H1 (cell line): ENCODE results near the gene COL26A1. TPM values are rescaled to one million over a fixed set of nuclear protein-coding genes. Genes with fewer than 3 reads are reported as not detected.

Experiments
- CTCF ChIA-PET: fragments of 300-600 bp; sonication (Branson Sonifier 250); formaldehyde crosslinking; loops from one replicate; lab custom pipeline; 2021; ENCODE audit not compliant: partially characterized antibody; lab: Charles Lee
- POLR2A ChIA-PET: fragments of 300-600 bp; sonication (Branson Sonifier 250); formaldehyde crosslinking; loops from one replicate; lab custom pipeline; 2021; ENCODE audit warnings: inconsistent platforms; ENCODE audit not compliant: partially characterized antibody; lab: Charles Lee
- DNase-seq, 2 experiments: peaks; one replicate each; pipeline versions ENCODE4 v3.0.0 to v3.0.0-alpha.2; 2010 to 2022; ENCODE audit warnings: low spot score in 2 of 2, low read depth in 1 of 2, mixed read lengths in 1 of 2
- FAIRE-seq: peaks from 2 replicates; lab custom pipeline; 2011; peaks lifted over from hg19 to GRCh38; lab: Jason Lieb, UNC
- H2AFZ ChIP-seq: 2 replicates; pipeline ENCODE4 v1.8.1; 2012; ENCODE audit warnings: low read length, inconsistent platforms
- H2AK5ac ChIP-seq: 2 replicates; pipeline ENCODE4 v1.6.1; 2013; ENCODE audit warnings: low read depth, low read length
- H2BK120ac ChIP-seq: replicated peaks from 2 replicates; pipeline ENCODE3; 2013; ENCODE audit warnings: low read depth, low read length, inconsistent platforms
- H2BK12ac ChIP-seq: 2 replicates; pipeline ENCODE4 v1.6.1; 2013; ENCODE audit warnings: low read depth, low read length
- H2BK15ac ChIP-seq: 2 replicates; pipeline ENCODE4 v1.6.1; 2013; ENCODE audit warnings: low read length
- H2BK20ac ChIP-seq: 2 replicates; pipeline ENCODE4 v1.6.1; 2013; ENCODE audit warnings: low read length
- H2BK5ac ChIP-seq: 2 replicates; pipeline ENCODE4 v1.6.1; 2013; ENCODE audit warnings: low read depth, low read length
- H3K14ac ChIP-seq: 2 replicates; pipeline ENCODE4 v1.6.1; 2013; ENCODE audit warnings: inconsistent platforms; ENCODE audit not compliant: insufficient read length
- H3K18ac ChIP-seq: 2 replicates; pipeline ENCODE4 v1.6.1; 2013; ENCODE audit warnings: low read length; ENCODE audit errors: extremely low read depth
- H3K23ac ChIP-seq: 2 replicates; pipeline ENCODE4 v1.6.1; 2013; ENCODE audit warnings: inconsistent platforms; ENCODE audit not compliant: insufficient read length
- H3K23me2 ChIP-seq: 2 replicates; pipeline ENCODE4 v1.6.1; 2013; ENCODE audit warnings: low read depth, low read length
- H3K27ac ChIP-seq: 2 replicates; pipeline ENCODE4 v1.6.1; 2011; ENCODE audit warnings: low read depth, low read length, inconsistent platforms
- H3K27me3 ChIP-seq, 4 experiments: replicated peaks in 1 of 4; 1 replicate in 1 of 4; 2 replicates in 3 of 4; pipeline versions ENCODE4 v1.6.1 to v1.8.1; 2011 to 2013; ENCODE audit warnings: low read length in 3 of 4, mild to moderate bottlenecking in 3 of 4, inconsistent platforms in 2 of 4, mixed read lengths in 2 of 4, moderate library complexity in 1 of 4; ENCODE audit not compliant: control insufficient read depth in 3 of 4, insufficient read depth in 3 of 4; ENCODE audit errors: extremely low read depth in 1 of 4
- H3K36me3 ChIP-seq, 4 experiments: 2 replicates each; pipeline versions ENCODE4 v1.6.1 to v1.8.1; 2011 to 2013; ENCODE audit warnings: mild to moderate bottlenecking in 4 of 4, low read length in 3 of 4, moderate library complexity in 2 of 4, control low read depth in 1 of 4, inconsistent platforms in 1 of 4; ENCODE audit not compliant: insufficient read depth in 4 of 4, control insufficient read depth in 2 of 4
- H3K4ac ChIP-seq: replicated peaks from 2 replicates; pipeline ENCODE3; 2013; ENCODE audit warnings: low read length, low read depth, mixed read lengths, inconsistent platforms; ENCODE audit not compliant: insufficient read length
- H3K4me1 ChIP-seq, 4 experiments: replicated peaks in 1 of 4; 1 replicate in 1 of 4; 2 replicates in 3 of 4; pipeline versions ENCODE4 v1.6.1 to v1.8.1; 2011 to 2013; ENCODE audit warnings: low read length in 3 of 4, inconsistent platforms in 2 of 4, mixed read lengths in 1 of 4; ENCODE audit not compliant: insufficient read depth in 4 of 4, control insufficient read depth in 3 of 4
- H3K4me2 ChIP-seq, 2 experiments: 2 replicates each; pipeline versions ENCODE4 v1.6.1 to v1.8.1; 2011 to 2013; ENCODE audit warnings: low read depth in 2 of 2, low read length in 2 of 2, control low read depth in 1 of 2, inconsistent platforms in 1 of 2, mild to moderate bottlenecking in 1 of 2; ENCODE audit not compliant: insufficient read depth in 1 of 2
- H3K4me3 ChIP-seq, 4 experiments: fragments of 200-600, 300-600 bp in 1 of 4; sonication (generic), shearing (Covaris generic), sonication (Bioruptor Twin) in 1 of 4; 2 replicates each; pipeline versions ENCODE4 v1.5.1 to v1.8.1; 2011 to 2016; ENCODE audit warnings: low read length in 4 of 4, low read depth in 3 of 4, control low read depth in 2 of 4, inconsistent platforms in 2 of 4, mild to moderate bottlenecking in 2 of 4, mixed read lengths in 1 of 4, moderate library complexity in 1 of 4; ENCODE audit not compliant: insufficient read depth in 2 of 4; ENCODE audit errors: extremely low read depth in 1 of 4
- H3K56ac ChIP-seq: replicated peaks from 2 replicates; pipeline ENCODE3; 2013; ENCODE audit warnings: low read depth, mild to moderate bottlenecking, mixed read lengths, low read length, inconsistent platforms; ENCODE audit not compliant: insufficient read length
- H3K79me1 ChIP-seq: 2 replicates; pipeline ENCODE4 v1.6.1; 2013; ENCODE audit warnings: low read depth, low read length, control low read depth
- H3K79me2 ChIP-seq, 2 experiments: 2 replicates each; pipeline versions ENCODE4 v1.6.1 to v1.8.1; 2012 to 2013; ENCODE audit warnings: low read length in 2 of 2, mild to moderate bottlenecking in 2 of 2, inconsistent platforms in 1 of 2; ENCODE audit not compliant: insufficient read depth in 2 of 2, control insufficient read depth in 1 of 2
- H3K9ac ChIP-seq, 4 experiments: replicated peaks in 1 of 4; 1 replicate in 1 of 4; 2 replicates in 3 of 4; pipeline versions ENCODE4 v1.6.1 to v1.8.1; 2011 to 2013; ENCODE audit warnings: low read depth in 3 of 4, low read length in 3 of 4, control low read depth in 2 of 4, mild to moderate bottlenecking in 2 of 4, moderate library complexity in 2 of 4, inconsistent platforms in 1 of 4; ENCODE audit errors: extremely low read depth in 1 of 4
- H3K9me3 ChIP-seq, 2 experiments: 2 replicates each; pipeline versions ENCODE4 v1.6.1 to v1.8.1; 2012 to 2013; ENCODE audit warnings: mild to moderate bottlenecking in 2 of 2, moderate library complexity in 2 of 2, control low read depth in 1 of 2, inconsistent platforms in 1 of 2, low read depth in 1 of 2, low read length in 1 of 2, mixed read lengths in 1 of 2; ENCODE audit not compliant: insufficient read depth in 2 of 2
- H4K20me1 ChIP-seq, 2 experiments: replicated peaks in 1 of 2; 2 replicates each; pipeline versions ENCODE3 to v1.8.1; 2011 to 2013; ENCODE audit warnings: inconsistent platforms in 2 of 2, low read length in 2 of 2, mild to moderate bottlenecking in 1 of 2; ENCODE audit not compliant: insufficient read depth in 2 of 2, control insufficient read depth in 1 of 2
- H4K5ac ChIP-seq: 2 replicates; pipeline ENCODE4 v1.6.1; 2013; ENCODE audit warnings: low read length, low read depth, mixed read lengths, inconsistent platforms; ENCODE audit not compliant: insufficient read length
- H4K8ac ChIP-seq: 2 replicates; pipeline ENCODE4 v1.8.0; 2013; ENCODE audit warnings: mild to moderate bottlenecking, moderate library complexity, low read length, inconsistent platforms; ENCODE audit not compliant: insufficient read depth; ENCODE audit errors: extremely low read depth
- H4K91ac ChIP-seq: replicated peaks from 2 replicates; pipeline ENCODE3; 2013; ENCODE audit warnings: low read length, mixed read lengths, inconsistent platforms; ENCODE audit not compliant: insufficient read length
- ASH2L ChIP-seq: fragments of 200-600, 300-600 bp; sonication (generic); IDR thresholded peaks from one replicate; pipeline ENCODE4 v1.7.1; 2017; ENCODE audit warnings: low read length
- CBX8 ChIP-seq: fragments of 300-800, 300-1000 bp; sonication (generic); IDR thresholded peaks from 2 replicates; pipeline ENCODE4 v1.7.1; 2016; ENCODE audit warnings: low read depth, low read length, borderline replicate concordance
- NRF1 ChIP-seq: IDR thresholded peaks from 2 replicates; pipeline ENCODE4 v1.6.1; 2011; ENCODE audit warnings: mild to moderate bottlenecking, low read depth, low read length, improper control_type of control experiment
- POLR2A ChIP-seq, 2 experiments: IDR thresholded peaks; 1 replicate in 1 of 2; 2 replicates in 1 of 2; pipeline ENCODE4 v1.6.1; 2011; ENCODE audit warnings: low read depth in 2 of 2, low read length in 2 of 2, mild to moderate bottlenecking in 2 of 2; ENCODE audit errors: control extremely low read depth in 1 of 2
- RBBP5 ChIP-seq: IDR thresholded peaks from 2 replicates; pipeline ENCODE4 v1.7.1; 2012; ENCODE audit warnings: low read depth, mild to moderate bottlenecking, inconsistent platforms, low read length, moderate library complexity, borderline replicate concordance
- SAP30 ChIP-seq: fragments of 300-600 bp; sonication (generic); IDR thresholded peaks from 2 replicates; pipeline ENCODE4 v1.7.1; 2012; ENCODE audit warnings: low read length, moderate library complexity, mild to moderate bottlenecking, inconsistent platforms; ENCODE audit not compliant: insufficient read depth, insufficient replicate concordance
- SIRT6 ChIP-seq: IDR thresholded peaks from one replicate; pipeline ENCODE4 v1.7.1; 2012; ENCODE audit warnings: low read length, inconsistent platforms
- TEAD4 ChIP-seq: IDR thresholded peaks from 2 replicates; pipeline ENCODE4 v1.6.1; 2012; ENCODE audit warnings: low read depth, low read length, inconsistent platforms, mixed read lengths
- WGBS, 2 experiments: shearing (Covaris generic) in 1 of 2; methylation state at CpG; one replicate each; pipeline versions ENCODE4 v1.1.6 to v1.1.7; 2013 to 2015; ENCODE audit warnings: low lambda C conversion rate in 2 of 2, mixed read lengths in 2 of 2, inconsistent platforms in 1 of 2, low coverage in 1 of 2, missing lambda C conversion rate in 1 of 2; ENCODE audit not compliant: insufficient replicate concordance in 2 of 2, insufficient coverage in 1 of 2, insufficient read length in 1 of 2; ENCODE audit errors: extremely low coverage in 1 of 2, missing lambda C conversion rate in 1 of 2; 5-methylcytosine and 5-hydroxymethylcytosine counted together
- polyA plus RNA-seq, 7 experiments: library from polyadenylated mRNA; depleted of rRNA in 3 of 7; stranded (reverse) in 5 of 7; unstranded in 2 of 7; fragments of >200 nt in 5 of 7; fragments of 200-250 nt in 2 of 7; gene quantifications; 1 replicate in 5 of 7; 2 replicates in 1 of 7; 4 replicates in 1 of 7; pipeline versions ENCODE4 v1.2.1 to v1.2.3, GENCODE V29; 2011 to 2013; ENCODE audit warnings: missing spikeins in 2 of 7, mixed read lengths in 2 of 7
- total RNA-seq: library from RNA; stranded (reverse); fragmentation: NEBNext Ultra II Directional; extraction: Animal tissue kit (Norgen Biotek cat#: 25700); gene quantifications from 2 replicates; pipeline ENCODE4 v1.2.1, GENCODE V29; 2021
- TF ChIP-seq, protein P1 (sequence below): IDR thresholded peaks from 2 replicates; pipeline ENCODE4 v1.6.1; 2012; ENCODE audit warnings: inconsistent platforms

COL26A1 gene
- total and polyA plus RNA-seq, 2 of the 8 experiments (the other 6 are each of a cell fraction or from before 2014, with no cell fraction given) = 51.1 to 68.8 TPM

DNA sequence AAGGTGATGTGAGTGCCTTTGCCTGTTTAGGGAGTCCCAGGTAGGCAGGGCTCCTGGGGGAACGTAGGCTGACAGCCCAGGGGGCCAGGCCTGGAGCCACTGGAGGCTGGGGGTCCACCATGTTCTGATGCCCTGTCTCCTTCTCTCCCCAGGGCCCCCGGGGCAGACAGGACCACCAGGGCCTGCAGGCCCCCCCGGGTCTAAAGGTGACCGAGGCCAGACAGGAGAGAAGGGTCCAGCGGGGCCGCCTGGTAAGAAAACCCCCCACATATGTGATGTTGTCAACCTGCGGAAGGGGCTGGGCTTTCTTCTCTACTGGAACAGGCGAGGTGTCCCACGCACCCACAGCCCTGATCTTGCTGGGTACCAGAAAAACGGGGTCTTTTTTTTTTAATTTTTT is 181.2 kb downstream of the COL26A1 start:
- WGBS, 2 experiments = 95% methylated on average over 10 of the region's 10 CpGs; no CpG with 5 or more reads in 1 of the 2 experiments
- Histone ChIP-seq H3K9ac (no peak overlapping the region), H3K56ac (no peak overlapping the region), H3K9me3 (no peaks in the 10 kb centered on the region), H3K23me2 (no peaks in the 10 kb centered on the region), H4K20me1 (peaks cover 0 to 4% of the 10 kb centered on the region in 2 experiments), H3K79me1 (no peaks in the 10 kb centered on the region), H3K27ac (no peak overlapping the region), H3K18ac (no peak overlapping the region), H2BK120ac (no peak overlapping the region), H4K91ac (no peak overlapping the region), H3K14ac (no peak overlapping the region), H3K4me2 (no peak overlapping the region), H4K8ac (no peak overlapping the region), H2BK5ac (no peak overlapping the region), H2AK5ac (no peak overlapping the region), H4K5ac (no peak overlapping the region), H2BK15ac (no peak overlapping the region)
- no peak for FAIRE-seq
- POLR2A ChIA-PET = no interaction called here
- no peak for TF ChIP-seq TEAD4
- TF ChIP-seq POLR2A (IDR thresholded peaks at IDR 0.05; ENCODE audit: control extremely low read depth in 1 of 2, low read depth in 2 of 2, low read length in 2 of 2) = no peak
- TF ChIP-seq NRF1 = no peak
- TF ChIP-seq RBBP5 = no peak
- TF ChIP-seq CBX8 = no peak
- TF ChIP-seq, protein P1, sequence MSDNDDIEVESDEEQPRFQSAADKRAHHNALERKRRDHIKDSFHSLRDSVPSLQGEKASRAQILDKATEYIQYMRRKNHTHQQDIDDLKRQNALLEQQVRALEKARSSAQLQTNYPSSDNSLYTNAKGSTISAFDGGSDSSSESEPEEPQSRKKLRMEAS = no peak
- no peak for TF ChIP-seq ASH2L
- no peak for TF ChIP-seq SIRT6
- TF ChIP-seq SAP30 = no peak
- TF ChIP-seq, all 59 proteins: peak for 0
- CTCF ChIA-PET = interaction anchor here (0.5 to 2.6 kb wide), 27 partner anchors 7 to 731 kb away, joined by 3 to 26 read pairs (median 6); no protein-coding TSS in a partner anchor
- DNase-seq = no peak
- no peak overlapping the region for H2BK20ac ChIP-seq
- no peak overlapping the region for H3K23ac ChIP-seq
- H2AFZ ChIP-seq = no peak overlapping the region
- H3K27me3 ChIP-seq = no peaks in the 10 kb centered on the region
- H2BK12ac ChIP-seq = no peak overlapping the region
- no peak overlapping the region for H3K4ac ChIP-seq
- no peaks in the 10 kb centered on the region for H3K79me2 ChIP-seq
- peaks cover 0 to 12% (median 3%) of the 10 kb centered on the region in 4 experiments; a peak in 4 of 8 replicates for H3K36me3 ChIP-seq
- peaks cover 0 to 2% (median under 1%) of the 10 kb centered on the region in 4 experiments; a peak in 2 of 7 replicates for H3K4me1 ChIP-seq
- H3K4me3 ChIP-seq = no peak overlapping the region
